Esophagus muscularis mucosa (tissue), 4 donors: Measurements from ENCODE around the gene MYB. TPM values are rescaled to one million over a fixed set of nuclear protein-coding genes. Genes with fewer than 3 reads are reported as not detected.

Source experiments
- DNase-seq: peaks from one replicate; pipeline ENCODE4 v3.0.0-alpha.2; 2017; ENCODE audit errors: extremely low spot score
- H3K27ac ChIP-seq, 4 donors: fragments of 200-600 bp; sonication (generic); replicated peaks in 1 of 4; 1 replicate in 3 of 4; 2 replicates in 1 of 4; pipeline ENCODE4 v1.5.1; 2016 to 2019; ENCODE audit warnings: mild to moderate bottlenecking in 1 of 4
- H3K27me3 ChIP-seq, 4 donors: fragments of 200-600 bp; sonication (generic); one replicate each; pipeline versions ENCODE4 v1.5.1 to v1.6.0; 2016 to 2019
- H3K36me3 ChIP-seq, 4 donors: fragments of 200-600 bp; sonication (generic); one replicate each; pipeline ENCODE4 v1.5.1; 2016 to 2019
- H3K4me1 ChIP-seq, 4 donors: fragments of 200-600 bp; sonication (generic); one replicate each; pipeline ENCODE4 v1.5.1; 2016 to 2019
- H3K4me3 ChIP-seq, 4 donors: fragments of 200-600 bp; sonication (generic); 1 replicate in 2 of 4; 2 replicates in 2 of 4; pipeline ENCODE4 v1.5.1; 2016 to 2019; ENCODE audit warnings: mild to moderate bottlenecking in 4 of 4, moderate library complexity in 1 of 4
- H3K9me3 ChIP-seq, 4 donors: fragments of 200-600 bp; sonication (generic); 1 replicate in 3 of 4; 2 replicates in 1 of 4; pipeline ENCODE4 v1.5.1; 2016 to 2019
- CTCF ChIP-seq, 3 experiments: fragments of 200-600 bp in 2 of 3; fragments of 450-650 bp in 1 of 3; sonication (generic) in 2 of 3; IDR thresholded peaks; one replicate each; pipeline ENCODE4 v1.5.1; 2017 to 2019; ENCODE audit warnings: antibody characterized with exemption in 3 of 3, mild to moderate bottlenecking in 2 of 3, moderate library complexity in 1 of 3
- EP300 ChIP-seq: sonication (generic); formaldehyde crosslinking; IDR thresholded peaks from one replicate; pipeline ENCODE4 v1.6.1; 2017; ENCODE audit warnings: antibody characterized with exemption
- POLR2A ChIP-seq: fragments of 450-650 bp; IDR thresholded peaks from one replicate; pipeline ENCODE4 v1.6.1; 2017; ENCODE audit warnings: antibody characterized with exemption, moderate library complexity, mild to moderate bottlenecking, low read depth
- POLR2AphosphoS5 ChIP-seq, 2 donors: sonication (generic); formaldehyde crosslinking; IDR thresholded peaks; one replicate each; pipeline ENCODE4 v1.6.1; 2017; ENCODE audit warnings: antibody characterized with exemption in 2 of 2
- WGBS: methylation state at CpG from one replicate; pipeline ENCODE4 v1.1.5; 2018; 5-methylcytosine and 5-hydroxymethylcytosine counted together
- intact Hi-C: fragments of 100-400 bp; cut with DNase I; formaldehyde crosslinking; loops from one replicate; pipeline ENCODE4 v1.15.1; 2023
- total RNA-seq, 4 donors: library from RNA; depleted of rRNA; stranded (reverse); fragments of >200 nt; gene quantifications; one replicate each; pipeline versions ENCODE4 v1.1.0 to v1.2.1, GENCODE V29; 2016

The MYB gene
- total RNA-seq, 4 donors from 2014 or later = 0.29 to 0.83 (median 0.50) TPM

- Histone ChIP-seq H3K4me3 (no peak overlapping the region), H3K36me3 (no peaks in the 10 kb centered on the region), H3K27ac (no peak overlapping the region), H3K27me3 (no peaks in the 10 kb centered on the region), H3K4me1 (no peaks in the 10 kb centered on the region), H3K9me3 (no peaks in the 10 kb centered on the region)
- TF ChIP-seq CTCF (IDR thresholded peaks at IDR 0.05) (no peak), POLR2A (no peak), POLR2AphosphoS5 (IDR thresholded peaks at IDR 0.05) (no peak), EP300 (no peak)
- DNase-seq = no peak
- WGBS = 65% methylated on average over 10 of the region's 10 CpGs
- intact Hi-C loops = no loop called here
Measured at GRCh38 chr6:135196739-135197510, 15.8 kb downstream of the MYB start.

- no peak overlapping the region for H3K27ac ChIP-seq
- H3K27me3 ChIP-seq = no peaks in the 10 kb centered on the region
- no peaks in the 10 kb centered on the region for H3K9me3 ChIP-seq
- 81% methylated on average over 1 of the region's 1 CpG for WGBS
- H3K4me1 ChIP-seq = no peaks in the 10 kb centered on the region
- no peak for TF ChIP-seq CTCF (IDR thresholded peaks at IDR 0.05)
- no peak for TF ChIP-seq POLR2AphosphoS5 (IDR thresholded peaks at IDR 0.05)
- no peak for TF ChIP-seq EP300
- TF ChIP-seq POLR2A = no peak
- intact Hi-C loops = no loop called here
- H3K36me3 ChIP-seq = no peaks in the 10 kb centered on the region
- no peak overlapping the region for H3K4me3 ChIP-seq
- DNase-seq = no peak
Measured at GRCh38 chr6:135202836-135203235, 21.7 kb downstream of the MYB start.

GRCh38 chr6:135204951-135205350 is 23.8 kb downstream of the MYB start:
- H3K4me3 ChIP-seq = no peak overlapping the region
- H3K27me3 ChIP-seq = no peaks in the 10 kb centered on the region
- no peaks in the 10 kb centered on the region for H3K4me1 ChIP-seq
- H3K27ac ChIP-seq = no peak overlapping the region
- 90% methylated on average over 4 of the region's 4 CpGs for WGBS
- intact Hi-C loops = no loop called here
- H3K36me3 ChIP-seq = no peaks in the 10 kb centered on the region
- H3K9me3 ChIP-seq = peaks cover 0 to 2% (median 0%) of the 10 kb centered on the region in 4 donors
- no peak for TF ChIP-seq CTCF (IDR thresholded peaks at IDR 0.05)
- no peak for TF ChIP-seq POLR2A
- TF ChIP-seq POLR2AphosphoS5 (IDR thresholded peaks at IDR 0.05) = no peak
- TF ChIP-seq EP300 = no peak
- no peak for DNase-seq

GRCh38 chr6:135209803-135210202 is 28.7 kb downstream of the MYB start:
- Histone ChIP-seq H3K4me1 (peaks cover 0 to 10% (median 9%) of the 10 kb centered on the region in 4 donors), H3K27me3 (no peaks in the 10 kb centered on the region), H3K27ac (no peak overlapping the region), H3K4me3 (no peak overlapping the region), H3K9me3 (peaks cover 0 to 2% (median 0%) of the 10 kb centered on the region in 4 donors), H3K36me3 (no peaks in the 10 kb centered on the region)
- intact Hi-C loops = no loop called here
- 69% methylated on average over 6 of the region's 6 CpGs for WGBS
- no peak for DNase-seq
- TF ChIP-seq CTCF (IDR thresholded peaks at IDR 0.05) (no peak), POLR2A (no peak), EP300 (no peak), POLR2AphosphoS5 (IDR thresholded peaks at IDR 0.05) (no peak)
